ENCODE data around the gene GTSF1L.

- TF ChIP-seq CTCF (IDR thresholded peaks at IDR 0.05), result no peak
- no peak for TF ChIP-seq POLR2AphosphoS5 (IDR thresholded peaks at IDR 0.05)
- no peak for TF ChIP-seq EP300 (IDR thresholded peaks at IDR 0.05; ENCODE audit: low read depth)
These were observed 18.3 kb upstream of the GTSF1L start for GRCh38 chr20:43744966-43745730.

Data from transverse colon (tissue), 4 donors.